Activated CD4-positive, CD25-positive, alpha-beta regulatory T cell treated with anti-CD3 and anti-CD28 coated beads, Interleukin-2, amount 50 U/mL, for 24 hours (primary cell): ENCODE data around the gene ETS2.

Experiments
- ATAC-seq, 2 donors: fragments of 150-1000 bp; cut with Tn5 transposase; one replicate each; pipeline ENCODE4 v1.10.0; 2021; ENCODE audit warnings: mild to moderate bottlenecking in 1 of 2, moderate library complexity in 1 of 2

Gene ETS2

DNA sequence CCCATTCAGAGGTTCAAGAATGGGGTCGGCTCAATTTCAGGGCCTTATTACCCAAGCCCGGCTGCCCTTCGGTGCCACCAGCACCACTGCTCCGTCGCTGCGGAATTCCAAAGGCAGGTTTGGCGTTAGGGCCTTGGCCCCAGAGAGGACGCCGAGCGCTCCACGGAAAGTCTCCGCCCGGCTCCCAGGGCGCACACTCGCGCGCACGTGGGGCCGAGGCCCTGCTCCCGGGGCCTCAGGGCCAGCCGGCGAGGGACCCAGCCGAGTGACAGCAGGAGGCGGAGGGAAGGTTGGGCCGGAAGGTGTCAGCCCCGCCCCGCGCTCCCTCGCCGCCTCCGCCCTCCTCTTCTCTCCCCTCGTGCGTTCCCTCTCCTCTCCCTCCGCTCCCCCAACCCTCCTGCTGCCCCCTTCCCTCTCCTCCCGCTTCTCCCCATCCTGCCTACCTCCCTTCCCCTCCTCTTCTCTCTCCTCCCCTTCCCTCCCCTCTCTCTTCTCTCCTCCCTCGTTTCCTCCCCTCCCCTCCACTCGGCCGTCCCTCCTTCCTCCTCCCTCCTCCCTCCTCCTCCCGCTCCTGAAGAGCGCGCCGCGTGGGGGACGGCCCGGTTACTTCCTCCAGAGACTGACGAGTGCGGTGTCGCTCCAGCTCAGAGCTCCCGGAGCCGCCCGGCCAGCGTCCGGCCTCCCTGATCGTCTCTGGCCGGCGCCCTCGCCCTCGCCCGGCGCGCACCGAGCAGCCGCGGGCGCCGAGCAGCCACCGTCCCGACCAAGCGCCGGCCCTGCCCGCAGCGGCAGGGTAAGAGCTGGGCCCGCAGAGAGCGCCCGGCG, at the start of gene ETS2:
Gene ETS2, plus strand, starts transcription at position 602 of the 825 bp plus-strand sequence. CDS start 4,106 bp downstream, outside the sequence.
- ATAC-seq = peak; percentile 74 to 76

DNA sequence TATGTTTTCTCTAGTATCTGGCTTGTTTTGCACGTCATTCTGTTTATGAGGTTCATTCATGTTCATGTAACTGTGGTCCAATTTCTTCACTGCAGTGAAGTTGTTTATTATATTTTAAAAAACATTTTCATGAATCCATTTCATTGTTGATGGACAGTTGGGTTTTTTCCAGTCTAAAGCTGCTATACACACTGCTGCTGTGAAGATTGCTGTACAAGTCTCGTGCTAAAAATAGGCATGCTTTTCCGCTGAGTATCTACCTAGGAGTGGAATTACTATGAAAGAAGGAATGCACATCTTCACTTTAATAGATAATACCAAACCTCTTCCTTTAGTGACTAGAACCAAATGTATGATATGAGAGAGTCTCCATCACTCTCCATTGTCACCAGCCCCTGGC, 49.0 kb upstream of the ETS2 start:
- ATAC-seq = no peak

DNA sequence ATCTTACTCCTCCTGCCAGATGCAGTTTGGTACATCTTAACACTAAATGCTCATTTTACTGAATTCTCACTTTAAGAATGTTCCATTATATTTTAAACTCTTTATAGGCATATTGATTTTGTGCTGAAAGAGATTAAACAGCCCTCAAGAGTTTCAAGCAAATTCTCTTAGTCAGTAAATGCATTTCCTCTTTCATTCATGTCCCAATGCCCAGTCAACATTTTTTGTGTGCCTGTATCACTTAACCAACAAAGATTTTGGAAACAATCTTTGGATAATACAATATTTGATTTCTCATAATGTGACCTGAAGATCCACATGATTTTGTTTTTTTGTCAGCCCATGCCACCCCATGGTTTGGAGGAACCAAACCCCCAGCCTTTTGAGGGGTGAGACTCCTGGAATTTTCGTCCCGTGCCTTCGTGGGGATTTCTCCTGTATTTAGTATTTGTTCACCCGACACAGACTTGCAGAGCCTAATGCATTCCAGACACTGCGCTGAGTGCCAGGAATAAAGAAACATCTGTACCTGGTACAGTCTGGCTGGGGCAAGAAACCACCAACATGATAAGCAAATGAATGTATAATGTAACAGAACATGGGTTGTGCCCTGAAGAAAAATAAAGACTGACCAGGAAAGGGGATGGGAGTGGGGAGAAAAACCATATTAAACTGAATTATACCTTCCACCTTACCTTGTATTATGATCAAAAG, 47.1 kb upstream of the ETS2 start:
- ATAC-seq = no peak

DNA sequence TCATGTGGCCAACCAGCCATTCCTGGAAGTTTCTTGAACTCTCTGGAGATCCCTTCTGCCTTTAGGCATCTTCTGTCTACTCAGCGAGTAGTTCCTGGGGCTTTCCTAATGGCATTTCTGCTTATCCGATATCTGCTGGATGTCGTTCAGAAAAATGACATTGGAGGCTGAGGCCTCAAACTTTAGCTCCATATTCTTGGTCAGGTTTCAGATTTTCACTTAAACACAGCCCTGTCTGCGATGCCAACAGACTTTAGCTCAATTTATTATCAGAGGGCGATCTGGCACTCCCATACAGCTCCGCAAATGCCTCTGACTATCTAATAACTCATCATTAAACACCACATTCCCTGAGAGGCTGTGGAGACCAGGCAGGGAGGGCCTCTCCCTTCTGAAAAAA, 46.3 kb upstream of the ETS2 start:
- no peak for ATAC-seq

DNA sequence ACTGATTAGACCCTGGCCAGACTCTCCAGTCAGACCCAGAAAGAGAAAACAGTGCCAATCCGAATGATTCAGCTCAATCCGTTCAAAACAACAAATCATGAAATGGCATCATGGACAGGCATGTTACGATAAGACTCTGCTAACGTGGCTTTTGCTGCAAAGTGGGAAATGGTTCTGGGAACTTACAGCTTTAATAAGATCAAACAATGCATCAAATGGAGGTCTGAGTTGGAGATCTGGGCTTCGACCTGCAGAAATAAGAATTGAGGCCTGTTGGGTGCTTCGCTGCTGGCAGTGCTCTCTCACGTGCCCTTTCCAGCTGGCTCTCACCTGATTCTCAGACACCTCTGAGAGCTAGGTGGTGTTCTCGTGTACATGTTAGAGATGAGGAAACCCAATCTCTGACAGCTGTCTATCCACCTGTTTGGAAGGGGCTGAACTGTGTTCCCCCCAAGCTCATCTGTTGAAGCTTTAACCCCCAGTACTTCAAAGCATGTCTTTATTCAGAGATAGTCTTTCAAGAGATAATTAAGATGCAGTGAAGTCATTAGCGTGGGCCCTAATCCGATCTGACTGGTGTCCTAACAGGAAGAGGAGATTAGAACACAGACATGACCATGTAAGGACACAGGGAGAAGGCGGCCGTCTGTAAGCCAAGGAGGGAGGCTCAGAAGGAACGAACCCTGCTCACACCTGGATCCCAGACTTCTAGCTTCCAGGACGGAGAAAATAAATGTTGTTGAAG, 45.5 kb upstream of the ETS2 start:
- no peak for ATAC-seq

DNA sequence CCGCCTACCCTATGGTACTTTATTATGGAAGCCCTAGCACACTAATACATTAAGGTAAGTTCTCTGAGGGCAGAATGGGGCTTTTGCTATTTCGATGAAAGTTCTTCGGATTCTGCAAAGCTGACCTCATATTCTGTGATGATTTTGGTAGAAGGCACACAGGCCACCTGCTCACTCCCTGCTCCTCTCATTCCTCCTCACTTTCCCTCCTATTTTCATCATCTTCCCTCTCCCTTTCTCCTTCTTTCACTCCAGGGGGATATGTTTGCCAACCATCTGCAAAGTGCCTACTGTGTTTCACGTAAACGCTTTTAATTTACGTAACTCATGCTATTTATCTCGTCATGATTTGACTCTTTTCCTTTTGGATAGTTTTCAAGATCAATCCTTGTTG, 45.0 kb upstream of the ETS2 start:
- no peak for ATAC-seq

DNA sequence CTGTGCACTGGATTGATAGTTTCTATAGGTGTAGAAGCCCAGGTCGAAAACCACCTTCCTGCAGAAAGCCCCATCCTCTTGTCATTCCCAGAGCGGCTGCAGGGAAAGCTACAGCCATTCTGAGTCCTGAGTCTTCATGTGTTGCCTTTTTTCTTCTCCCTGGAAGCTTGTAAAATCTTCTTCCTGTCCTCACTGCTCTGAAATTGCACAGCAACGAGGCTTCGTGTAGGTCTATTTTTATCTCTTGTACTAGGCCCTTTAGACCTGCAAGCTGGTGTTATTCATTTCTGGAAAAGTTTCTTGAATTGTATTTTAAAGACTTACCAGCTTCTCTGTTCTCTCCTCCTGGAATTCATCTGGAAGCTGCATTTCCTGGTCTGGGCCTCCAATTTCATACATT, 44.2 kb upstream of the ETS2 start:
- ATAC-seq = no peak

DNA sequence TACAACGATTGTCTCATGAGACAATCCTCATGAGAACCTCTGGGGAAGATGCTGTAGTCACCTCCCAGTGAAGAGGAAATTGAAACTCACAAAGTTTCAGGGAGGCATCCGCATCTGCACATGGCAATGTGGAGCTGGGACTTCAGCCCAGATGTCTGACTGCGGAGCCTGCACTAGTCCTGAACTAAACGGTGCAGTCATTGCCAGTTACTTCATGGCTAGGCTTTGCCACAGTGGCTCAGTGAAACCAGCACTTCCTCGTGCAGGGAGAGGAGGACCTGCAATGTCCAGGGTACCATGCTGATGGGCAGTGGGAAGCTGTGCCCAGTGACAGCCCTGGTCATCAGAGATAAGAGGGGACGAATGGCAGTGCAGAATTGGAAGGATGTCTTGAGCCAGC, 40.7 kb upstream of the ETS2 start:
- ATAC-seq = no peak

DNA sequence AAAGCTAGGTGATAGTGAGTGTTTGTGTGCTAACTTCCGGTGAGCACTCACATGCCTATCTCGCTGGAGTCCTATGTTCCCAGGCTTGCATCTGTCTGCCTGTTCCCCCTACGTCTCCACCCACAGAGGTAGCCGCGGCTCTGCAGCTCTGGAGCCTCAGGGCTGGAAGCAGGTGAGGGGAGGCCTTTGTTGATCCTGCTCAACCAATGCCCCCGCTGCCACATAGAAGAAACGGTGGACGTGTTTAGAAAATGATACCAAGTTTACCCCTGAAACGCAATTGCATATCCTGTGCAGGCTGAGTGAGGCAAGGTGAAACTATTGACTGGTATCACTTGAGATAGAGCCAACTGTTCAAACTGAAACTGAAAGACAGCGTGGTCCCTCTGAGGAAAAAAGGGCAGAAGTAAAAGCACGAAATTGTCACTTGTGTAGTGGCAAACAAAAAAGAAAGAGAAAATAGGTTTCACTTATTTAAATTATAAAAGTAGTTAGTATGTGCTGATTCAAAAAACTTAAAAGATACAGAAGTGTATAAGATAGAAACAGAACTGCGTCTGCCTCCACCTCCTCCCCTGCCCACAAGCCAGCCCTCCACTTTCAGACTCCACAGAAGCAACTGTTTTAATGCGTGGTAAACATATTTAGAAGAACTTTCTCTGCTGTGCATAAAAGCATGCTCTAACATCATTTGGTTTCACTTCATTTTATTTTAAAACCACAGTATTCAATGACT, 38.6 kb upstream of the ETS2 start:
- peak; percentile 88 to 89 for ATAC-seq

DNA sequence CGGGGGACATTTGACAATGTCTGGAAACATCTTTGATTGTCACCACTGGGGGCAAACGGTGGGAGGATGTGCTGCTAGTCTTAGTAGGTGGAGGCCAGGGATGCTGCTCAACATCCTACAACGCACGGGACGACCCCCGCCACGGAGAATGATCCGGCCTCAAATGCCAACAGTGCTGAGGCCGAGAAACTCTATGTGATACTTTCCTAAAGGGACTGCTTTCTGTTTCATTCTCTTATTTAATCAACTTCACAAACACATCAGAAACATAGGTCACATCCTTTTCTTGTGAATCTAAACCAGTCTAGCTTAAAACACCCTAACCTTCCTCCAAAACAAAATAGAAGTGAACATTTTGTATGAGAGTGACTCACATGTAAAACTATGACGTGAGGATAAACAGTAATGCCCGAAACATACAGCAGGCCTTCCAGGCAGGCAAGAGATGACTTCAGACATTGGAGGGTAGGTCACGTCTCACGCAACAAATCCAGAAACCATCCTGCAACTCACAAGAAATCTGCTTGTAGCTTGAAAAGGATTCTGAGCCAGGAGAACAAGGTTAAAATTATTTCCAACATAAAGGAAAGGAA, 37.2 kb upstream of the ETS2 start:
- ATAC-seq = peak; percentile 44 to 51

DNA sequence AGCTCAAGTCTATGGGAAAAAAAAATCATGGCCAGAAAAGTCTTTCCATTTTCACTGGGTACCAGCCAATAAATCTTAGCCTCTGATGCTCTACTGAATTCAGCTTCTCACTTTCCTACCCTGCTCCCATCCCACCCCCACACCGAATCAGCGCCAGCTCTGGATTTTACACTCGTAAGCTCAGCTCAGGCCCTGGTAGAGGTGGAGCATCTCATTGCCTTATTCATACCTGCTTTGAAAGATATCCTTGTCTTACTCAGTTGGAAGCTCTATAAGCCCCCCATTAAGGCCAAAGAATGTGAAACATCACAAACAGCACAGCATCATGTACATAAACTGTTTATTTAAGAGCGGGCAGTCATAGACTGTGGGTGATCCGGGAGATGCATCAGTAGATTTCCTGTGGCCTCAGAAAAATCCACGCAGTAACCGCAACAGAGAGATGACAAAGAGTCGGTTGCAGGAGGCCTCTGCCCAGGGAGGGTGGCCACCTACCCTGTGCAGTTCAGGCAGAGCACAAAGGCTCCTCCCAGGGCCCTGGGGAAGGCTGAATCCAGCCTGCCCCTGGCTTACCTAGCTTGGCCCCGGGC, 36.4 kb upstream of the ETS2 start:
- no peak for ATAC-seq

DNA sequence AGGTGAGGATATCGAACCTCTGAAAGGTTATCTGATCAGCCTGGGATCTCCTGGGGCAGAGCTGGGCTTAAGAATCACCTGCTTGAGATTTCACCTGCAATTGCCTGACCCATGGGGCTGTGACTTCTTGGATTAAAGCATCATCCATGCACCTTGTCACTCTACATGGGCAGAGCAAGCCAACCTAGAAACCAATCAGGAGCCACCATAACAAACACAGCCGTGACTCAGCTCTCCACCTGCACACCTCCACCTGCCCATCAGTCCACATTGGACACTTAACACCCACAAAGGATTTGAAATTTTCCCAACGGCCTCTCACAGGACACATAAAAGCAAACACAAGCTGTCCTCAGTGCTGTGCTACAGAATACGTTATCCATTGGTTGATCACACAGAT, 35.1 kb upstream of the ETS2 start:
- ATAC-seq = no peak

DNA sequence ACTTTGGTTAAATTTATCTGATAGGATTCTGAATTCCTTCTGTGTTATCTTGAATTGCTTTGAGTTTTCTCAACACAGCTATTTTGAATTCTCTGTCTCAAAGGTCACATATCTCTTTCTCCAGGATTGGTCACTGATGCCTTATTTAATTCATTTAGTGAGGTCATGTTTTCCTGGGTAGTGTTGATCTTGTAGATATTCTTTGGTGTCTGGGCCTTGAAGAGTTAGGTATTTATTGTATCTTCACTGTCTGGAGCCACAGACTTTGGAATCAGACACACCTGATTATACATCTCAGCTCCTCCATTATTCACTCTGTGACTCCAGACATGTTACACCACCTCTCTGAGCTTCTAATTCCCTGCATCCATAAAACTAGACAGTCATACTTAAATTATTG, 34.2 kb upstream of the ETS2 start:
- no peak for ATAC-seq

DNA sequence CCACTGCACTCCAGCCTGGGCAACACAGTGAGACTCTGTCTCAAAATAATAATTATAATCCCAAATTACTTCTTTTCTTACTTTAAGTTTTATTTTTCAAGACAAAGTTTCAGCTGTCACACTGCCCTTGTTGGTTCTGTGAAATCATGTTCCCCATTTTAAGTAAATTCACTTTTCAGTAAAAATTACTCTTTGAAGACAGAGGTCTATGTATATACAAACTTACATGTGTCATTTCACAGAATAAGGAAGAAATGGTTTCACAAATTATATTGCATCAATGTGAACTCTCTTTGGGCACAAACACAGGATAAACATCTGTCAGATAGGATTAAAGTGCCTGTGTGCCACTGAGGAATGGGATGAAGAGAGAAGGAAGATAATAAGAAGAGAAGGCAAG, 33.1 kb upstream of the ETS2 start:
- no peak for ATAC-seq

DNA sequence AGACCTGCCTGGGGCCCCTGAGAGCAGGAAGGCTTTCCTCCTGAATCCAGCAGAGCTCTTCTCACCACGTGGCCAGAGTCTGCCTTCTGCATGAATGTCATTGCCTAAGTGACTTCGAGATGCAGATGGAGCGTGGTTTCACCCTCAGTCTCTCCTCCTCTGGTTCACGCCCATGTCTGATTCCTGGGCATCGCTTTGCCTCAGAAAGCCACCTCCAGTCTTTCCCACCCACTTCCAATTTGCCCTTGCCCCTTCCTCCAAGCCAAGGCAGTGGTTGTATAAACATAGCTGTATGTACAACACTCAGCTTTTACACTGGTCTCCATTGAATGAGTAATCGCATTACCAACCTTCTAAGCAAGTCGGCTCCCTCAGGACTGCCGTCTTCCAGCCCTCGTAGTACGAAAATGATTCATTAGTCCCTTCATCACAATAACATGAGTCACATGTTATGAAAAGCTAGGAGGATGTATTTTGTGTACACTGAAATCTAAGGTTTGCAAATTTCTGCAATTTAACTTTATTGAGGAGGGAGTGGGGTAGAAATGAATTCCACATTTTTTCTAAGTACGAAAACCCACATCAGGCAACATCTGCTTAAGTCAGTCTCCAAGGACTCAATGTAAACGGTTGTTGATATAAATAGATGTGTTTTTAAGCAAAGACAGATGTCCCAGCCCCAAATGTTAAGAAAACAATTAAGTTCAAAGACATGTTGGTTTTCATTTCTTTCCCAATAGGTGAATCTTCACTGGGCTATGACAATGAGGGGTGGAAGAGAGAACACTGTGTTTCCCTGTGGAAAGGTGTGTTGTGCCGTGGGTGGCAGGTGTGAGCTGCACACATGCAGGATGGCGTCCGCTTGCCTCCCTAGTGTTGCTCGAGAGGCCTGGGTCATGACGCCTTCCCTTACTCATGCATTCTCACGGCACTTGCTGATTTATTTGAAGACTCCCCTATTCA, 32.3 kb upstream of the ETS2 start:
- peak; percentile 19 to 42 for ATAC-seq

DNA sequence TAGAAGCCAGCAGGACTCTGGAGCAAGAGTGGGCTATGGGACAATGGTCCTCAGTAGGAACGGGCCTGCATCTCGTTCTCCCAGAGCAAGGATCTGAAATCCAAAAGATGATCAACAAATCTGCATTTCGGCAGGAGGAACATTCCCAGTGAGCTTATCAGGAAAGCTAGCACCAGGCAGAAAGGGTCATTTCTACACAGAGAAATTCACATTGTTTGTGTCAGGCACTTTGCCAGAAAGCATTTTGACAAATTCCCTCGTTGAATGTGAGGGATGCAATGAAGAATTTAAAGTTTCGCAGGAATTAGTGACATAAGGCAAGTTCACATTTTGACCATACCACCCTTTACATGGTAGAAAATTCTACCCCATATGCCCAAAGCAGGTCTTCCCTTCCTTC, 31.6 kb upstream of the ETS2 start:
- no peak for ATAC-seq

DNA sequence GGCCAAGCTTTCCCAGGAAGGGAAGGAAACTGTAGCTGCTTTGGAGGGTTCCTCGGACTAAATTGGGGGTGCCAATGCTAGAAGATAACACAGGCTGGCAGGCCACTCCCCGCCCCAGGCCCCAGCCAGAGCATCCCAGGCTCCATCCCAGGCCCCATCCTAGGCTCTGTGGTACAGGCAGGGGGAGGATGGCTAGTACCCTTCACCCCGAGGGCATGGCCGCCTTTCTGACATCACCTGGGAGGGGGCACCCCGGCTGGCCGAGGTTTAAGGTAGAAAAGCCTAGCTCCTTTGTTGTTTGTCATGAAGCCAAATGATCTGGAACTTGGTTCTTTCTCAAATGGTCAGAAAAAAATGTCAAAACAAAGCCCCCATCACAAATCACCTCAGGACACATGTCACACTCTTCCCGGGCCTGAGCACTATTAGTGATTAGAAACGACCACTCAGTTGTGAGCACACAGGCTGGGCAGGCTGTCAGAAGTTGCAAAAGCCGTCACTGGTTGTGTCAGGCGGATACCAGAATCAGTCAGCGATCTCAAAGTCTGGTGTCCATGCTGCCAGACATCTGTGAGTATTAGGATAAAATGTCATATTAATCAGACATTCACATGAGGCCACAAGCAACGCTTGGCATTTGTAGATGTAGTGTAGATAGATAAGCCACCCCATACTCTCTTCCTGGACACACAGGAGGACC, 31.0 kb upstream of the ETS2 start:
- no peak for ATAC-seq

DNA sequence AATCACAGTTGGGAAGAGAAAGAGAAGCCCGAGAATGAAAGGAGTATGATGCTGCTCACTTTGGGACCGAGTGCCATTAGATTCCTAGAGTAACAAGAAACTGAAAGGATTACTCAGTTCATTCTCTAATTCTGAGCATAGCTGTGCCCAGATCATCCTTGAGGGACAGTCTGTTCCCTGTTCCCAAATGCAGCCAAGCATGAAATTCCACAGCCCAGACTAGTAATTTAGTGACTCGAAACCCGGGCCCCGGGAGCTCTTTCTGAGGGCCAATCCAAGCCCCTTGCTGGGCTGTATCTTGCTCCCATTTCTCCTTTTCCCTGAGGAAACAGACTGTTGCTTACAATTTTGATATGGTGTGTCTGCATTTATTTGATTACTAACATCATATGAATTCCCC, 30.0 kb upstream of the ETS2 start:
- ATAC-seq = no peak

DNA sequence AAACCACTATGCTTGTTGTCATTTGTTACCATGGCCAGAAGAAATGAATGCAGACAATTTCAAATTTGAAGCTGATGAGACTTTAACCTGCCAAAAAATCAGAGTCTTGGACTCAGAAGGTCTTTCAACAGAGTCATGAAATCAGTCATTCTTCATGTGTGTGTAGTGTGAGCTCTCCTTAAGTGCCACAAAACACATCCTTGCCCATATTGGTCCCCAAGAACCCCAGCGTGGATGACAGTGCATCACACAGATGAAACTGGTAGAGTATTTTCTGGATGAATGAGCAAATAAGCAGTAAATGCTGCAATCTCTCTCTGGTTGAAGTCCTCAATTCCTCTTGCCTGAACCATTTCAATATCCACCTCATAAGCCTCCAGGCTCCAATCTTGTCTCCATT, 28.7 kb upstream of the ETS2 start:
- no peak for ATAC-seq

DNA sequence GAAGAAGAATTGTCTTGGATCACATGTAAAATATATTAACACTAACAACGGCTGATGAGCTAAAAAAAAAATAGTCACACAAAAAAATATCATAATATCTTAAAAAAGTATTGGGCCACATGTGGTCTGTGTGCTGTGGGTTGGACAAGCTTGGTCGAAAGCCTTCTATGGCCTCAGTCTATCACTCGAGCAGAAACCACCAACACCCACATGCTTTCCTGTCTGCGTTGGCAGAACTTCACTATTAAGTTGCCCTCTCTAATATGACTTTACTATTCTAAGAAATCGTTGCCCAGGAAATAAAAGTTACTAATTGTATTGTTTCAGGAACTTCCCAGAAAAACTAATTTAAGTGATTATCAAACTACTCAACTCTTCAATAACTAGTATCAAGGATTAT, 28.2 kb upstream of the ETS2 start:
- ATAC-seq = no peak
